A549 (cell line): ENCODE results near the gene TMSB4X.
"Not testable (repeated sequence)": the region's sequence is repeated elsewhere in the genome, so short reads cannot be mapped to it uniquely, and the experiment has no call there.

Experiments used
- CEBPB ChIP-seq, 2 experiments: fragments of >200 bp in 1 of 2; sonication (Bioruptor Twin) in 1 of 2; formaldehyde crosslinking in 1 of 2; IDR thresholded peaks; 2 replicates each; pipeline ENCODE4 v1.6.1; 2012 to 2016
- CTCF ChIP-seq: fragments of >200 bp; sonication (Bioruptor Twin); formaldehyde crosslinking; IDR thresholded peaks from 3 replicates; pipeline ENCODE4 v1.5.1; 2016
- E2F6 ChIP-seq: IDR thresholded peaks from 2 replicates; pipeline ENCODE4 v1.6.1; 2012; ENCODE audit warnings: low read depth, borderline replicate concordance
- EHMT2 ChIP-seq: fragments of 200-600 bp; sonication (generic); IDR thresholded peaks from 2 replicates; pipeline ENCODE4 v1.6.1; 2016; ENCODE audit warnings: antibody characterized with exemption, low read depth, mild to moderate bottlenecking, moderate library complexity
- EP300 ChIP-seq, 2 experiments: fragments of >200 bp; sonication (Bioruptor Twin); formaldehyde crosslinking; IDR thresholded peaks; 2 replicates in 1 of 2; 3 replicates in 1 of 2; pipeline ENCODE4 v1.6.1; 2016 to 2017
- ESRRA ChIP-seq: fragments of 150-350 bp; IDR thresholded peaks from 2 replicates; pipeline ENCODE4 v1.6.1; 2014; ENCODE audit warnings: mild to moderate bottlenecking, low read length, borderline replicate concordance
- HEYL ChIP-seq: fragments of 250-450 bp; sonication (Bioruptor Pico); IDR thresholded peaks from 2 replicates; pipeline ENCODE4 v1.8.0; 2021; ENCODE audit warnings: mild to moderate bottlenecking, moderate library complexity
- HOXB13 ChIP-seq: fragments of 250-450 bp; sonication (Bioruptor Pico); IDR thresholded peaks from 2 replicates; pipeline ENCODE4 v1.5.0; 2020; ENCODE audit warnings: low read depth, mild to moderate bottlenecking, moderate library complexity
- KDM1A ChIP-seq: fragments of 200-600 bp; sonication (generic); IDR thresholded peaks from 2 replicates; pipeline ENCODE4 v1.6.1; 2016; ENCODE audit warnings: low read depth, mild to moderate bottlenecking
- POLR2A ChIP-seq: IDR thresholded peaks from 2 replicates; pipeline ENCODE4 v1.6.1; 2012; ENCODE audit warnings: mild to moderate bottlenecking, low read length
- RAD21 ChIP-seq, 2 experiments: fragments of >200 bp in 1 of 2; sonication (Bioruptor Twin) in 1 of 2; formaldehyde crosslinking in 1 of 2; IDR thresholded peaks in 1 of 2; conservative IDR thresholded peaks in 1 of 2; 2 replicates in 1 of 2; 3 replicates in 1 of 2; pipeline ENCODE4 v1.6.1; 2012 to 2018; ENCODE audit warnings: inconsistent platforms in 1 of 2
- USF2 ChIP-seq: fragments of 450-650 bp; IDR thresholded peaks from 2 replicates; pipeline ENCODE4 v1.6.1; 2014; ENCODE audit warnings: antibody characterized with exemption

GRCh38 chrX:12976819-12977732 lies 2.2 kb downstream of the TMSB4X start:
- not testable (repeated sequence) for TF ChIP-seq EP300 (IDR thresholded peaks at IDR 0.05); CTCF; POLR2A; HEYL (CRISPR knock-in tag); CEBPB (IDR thresholded peaks at IDR 0.05); EHMT2; USF2; RAD21 (conservative IDR thresholded peaks at IDR 0.05 in 1 of 2, IDR thresholded peaks at IDR 0.05 in 1 of 2); E2F6; ESRRA; HOXB13; KDM1A
